ENCODE results near the gene AIMP1. TPM values are rescaled to one million over a fixed set of nuclear protein-coding genes. Genes with fewer than 3 reads are reported as not detected.
A peak's percentile ranks its signal among the peaks of the same experiment; 100 is the strongest.

Gene AIMP1
- total RNA-seq, 3 donors from 2014 or later (not counting 1 experiment from before 2014, with no cell fraction given): 37.7 to 46.8 (median 40.3) TPM

DNA sequence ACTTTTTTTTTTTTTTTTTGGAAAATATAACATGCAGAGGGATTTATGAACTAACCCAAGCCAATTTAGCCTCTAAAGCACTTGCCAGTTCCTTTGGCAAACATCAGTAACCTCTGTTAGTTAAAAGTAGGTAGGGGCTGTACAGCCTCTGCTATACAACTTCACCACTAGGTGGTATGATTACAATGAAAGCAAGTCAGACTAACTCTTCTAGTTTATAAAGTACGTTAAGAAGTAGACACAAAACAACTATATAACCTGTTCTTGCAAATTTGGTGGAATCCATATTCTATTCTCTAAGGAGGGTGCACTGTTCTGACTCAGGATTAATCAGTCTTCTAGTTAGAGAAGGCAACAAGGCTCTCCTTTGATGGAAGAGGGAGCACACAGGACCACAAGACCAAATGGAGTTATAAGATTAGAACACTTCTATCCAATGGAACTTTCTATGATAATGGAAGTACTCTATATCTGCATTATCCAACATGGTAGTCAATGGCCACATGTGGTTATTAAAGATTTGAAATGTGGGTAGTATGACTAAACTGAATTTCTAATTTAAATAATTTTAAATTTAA lies 12.8 kb downstream of the AIMP1 start:
- peak overlapping the region in 1 of 2 donors; percentile 8 for H3K27ac Mint-ChIP-seq

DNA sequence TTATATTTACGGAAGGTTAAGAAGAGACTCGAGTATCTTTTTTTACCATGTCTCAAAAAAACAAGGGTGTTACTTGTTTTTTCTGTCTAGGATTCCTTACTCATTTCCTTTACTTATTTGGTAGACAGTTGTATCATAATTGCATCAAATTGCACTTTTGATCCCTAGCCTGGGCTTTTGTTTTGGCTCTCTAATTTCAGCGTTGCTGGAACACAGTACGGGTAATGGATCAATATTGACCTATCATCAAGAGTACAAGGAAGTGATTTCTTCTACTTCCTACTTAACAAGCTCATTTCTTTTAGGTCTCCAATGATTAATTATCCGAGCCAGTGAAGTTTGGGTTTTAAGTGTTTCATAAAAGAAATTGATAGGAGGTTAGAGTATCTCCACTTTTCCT lies 16.8 kb downstream of the AIMP1 start:
- H3K4me1 Mint-ChIP-seq: no peaks in the 10 kb centered on the region
- Histone ChIP-seq H3K27ac (ENCODE audit: low read length) (no peak overlapping the region), H3K36me3 (ENCODE audit: control insufficient read depth, insufficient read depth, low read length) (peaks cover 79% of the 10 kb centered on the region), H3K4me3 (ENCODE audit: low read length) (no peak overlapping the region), H3K9me3 (ENCODE audit: control insufficient read depth, insufficient read depth, low read length) (no peaks in the 10 kb centered on the region), H3K27me3 (ENCODE audit: control insufficient read depth, insufficient read depth, low read length) (no peaks in the 10 kb centered on the region), H3K4me1 (ENCODE audit: control insufficient read depth, insufficient read depth, low read length) (no peaks in the 10 kb centered on the region)
- TF ChIP-seq, protein P1, sequence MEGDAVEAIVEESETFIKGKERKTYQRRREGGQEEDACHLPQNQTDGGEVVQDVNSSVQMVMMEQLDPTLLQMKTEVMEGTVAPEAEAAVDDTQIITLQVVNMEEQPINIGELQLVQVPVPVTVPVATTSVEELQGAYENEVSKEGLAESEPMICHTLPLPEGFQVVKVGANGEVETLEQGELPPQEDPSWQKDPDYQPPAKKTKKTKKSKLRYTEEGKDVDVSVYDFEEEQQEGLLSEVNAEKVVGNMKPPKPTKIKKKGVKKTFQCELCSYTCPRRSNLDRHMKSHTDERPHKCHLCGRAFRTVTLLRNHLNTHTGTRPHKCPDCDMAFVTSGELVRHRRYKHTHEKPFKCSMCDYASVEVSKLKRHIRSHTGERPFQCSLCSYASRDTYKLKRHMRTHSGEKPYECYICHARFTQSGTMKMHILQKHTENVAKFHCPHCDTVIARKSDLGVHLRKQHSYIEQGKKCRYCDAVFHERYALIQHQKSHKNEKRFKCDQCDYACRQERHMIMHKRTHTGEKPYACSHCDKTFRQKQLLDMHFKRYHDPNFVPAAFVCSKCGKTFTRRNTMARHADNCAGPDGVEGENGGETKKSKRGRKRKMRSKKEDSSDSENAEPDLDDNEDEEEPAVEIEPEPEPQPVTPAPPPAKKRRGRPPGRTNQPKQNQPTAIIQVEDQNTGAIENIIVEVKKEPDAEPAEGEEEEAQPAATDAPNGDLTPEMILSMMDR (IDR thresholded peaks at IDR 0.05): no peak
- ATAC-seq: no peak
- DNase-seq: no peak
- WGBS (ENCODE audit: insufficient coverage): 100% methylated on average over 2 of the region's 5 CpGs
- peaks cover 17% of the 10 kb centered on the region for H3K36me3 Mint-ChIP-seq
- peaks cover 0 to 7% of the 10 kb centered on the region in 2 donors for H3K9me3 Mint-ChIP-seq
- no peaks in the 10 kb centered on the region for H3K27me3 Mint-ChIP-seq (ENCODE audit: low read depth in 2 of 2)
- intact Hi-C loops (cut with micrococcal nuclease): no loop called here
- no peak overlapping the region for H3K4me3 Mint-ChIP-seq
- no peak overlapping the region for H3K27ac Mint-ChIP-seq

More for the DNA sequence above, 12.8 kb downstream of the AIMP1 start:
- H3K4me3 Mint-ChIP-seq: no peak overlapping the region
- H3K4me1 Mint-ChIP-seq: no peaks in the 10 kb centered on the region
- Histone ChIP-seq H3K4me3 (ENCODE audit: low read length) (no peak overlapping the region), H3K4me1 (ENCODE audit: control insufficient read depth, insufficient read depth, low read length) (no peaks in the 10 kb centered on the region), H3K9me3 (ENCODE audit: control insufficient read depth, insufficient read depth, low read length) (no peaks in the 10 kb centered on the region), H3K27me3 (ENCODE audit: control insufficient read depth, insufficient read depth, low read length) (no peaks in the 10 kb centered on the region), H3K36me3 (ENCODE audit: control insufficient read depth, insufficient read depth, low read length) (peaks cover 71% of the 10 kb centered on the region), H3K27ac (ENCODE audit: low read length) (no peak overlapping the region)
- H3K36me3 Mint-ChIP-seq: peaks cover 5% of the 10 kb centered on the region
- WGBS (ENCODE audit: insufficient coverage): no CpG with 5 or more reads among the region's 1 CpG
- DNase-seq: peak in 1 of 2 donors; percentile 39
- H3K9me3 Mint-ChIP-seq: no peaks in the 10 kb centered on the region
- intact Hi-C loops (cut with micrococcal nuclease): no loop called here
- H3K27me3 Mint-ChIP-seq (ENCODE audit: low read depth in 2 of 2): no peaks in the 10 kb centered on the region
- ATAC-seq: peak; percentile 66 to 84 (median 76)
- TF ChIP-seq, protein P1 (IDR thresholded peaks at IDR 0.05): peak; percentile 56

DNA sequence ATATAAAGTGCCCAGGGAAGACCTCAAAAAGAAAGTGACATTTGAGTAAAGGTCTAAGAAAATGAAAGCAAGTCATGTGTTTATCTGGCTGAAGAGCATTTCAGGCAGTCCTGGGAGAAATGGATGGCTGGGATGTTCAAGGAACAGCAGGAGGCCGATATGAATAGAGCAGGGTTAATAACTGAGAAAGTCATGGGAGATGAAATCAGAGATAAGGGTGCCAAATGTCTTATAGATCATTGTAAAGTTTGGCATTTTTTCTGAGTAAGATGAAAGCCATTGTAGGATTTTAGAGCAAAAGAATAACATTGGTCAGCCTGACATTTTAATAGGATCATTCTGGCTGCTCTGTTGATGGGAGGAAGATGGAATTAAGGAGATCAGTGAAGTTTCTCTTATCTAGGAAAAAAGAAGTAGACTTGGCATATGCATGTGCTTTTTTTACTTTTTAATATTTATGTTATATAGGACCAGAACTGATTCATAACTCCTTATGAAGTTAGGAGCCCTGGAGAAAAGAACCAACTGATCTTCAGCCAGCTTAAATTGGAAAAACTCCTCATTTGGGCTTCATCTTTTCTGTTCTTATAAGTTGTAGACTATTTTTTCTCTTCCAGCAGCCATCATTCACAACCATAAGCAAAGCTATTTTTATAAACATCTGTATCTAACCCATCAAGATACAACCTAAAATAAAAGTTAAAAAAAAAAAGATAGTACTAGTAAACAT lies 18.6 kb downstream of the AIMP1 start:
- Histone ChIP-seq H3K36me3 (ENCODE audit: control insufficient read depth, insufficient read depth, low read length) (peaks cover 75% of the 10 kb centered on the region), H3K9me3 (ENCODE audit: control insufficient read depth, insufficient read depth, low read length) (no peaks in the 10 kb centered on the region), H3K27ac (ENCODE audit: low read length) (no peak overlapping the region), H3K4me3 (ENCODE audit: low read length) (no peak overlapping the region), H3K4me1 (ENCODE audit: control insufficient read depth, insufficient read depth, low read length) (no peaks in the 10 kb centered on the region), H3K27me3 (ENCODE audit: control insufficient read depth, insufficient read depth, low read length) (no peaks in the 10 kb centered on the region)
- no peak overlapping the region for H3K4me3 Mint-ChIP-seq
- H3K36me3 Mint-ChIP-seq: peaks cover 25% of the 10 kb centered on the region
- H3K27me3 Mint-ChIP-seq (ENCODE audit: low read depth in 2 of 2): no peaks in the 10 kb centered on the region
- H3K9me3 Mint-ChIP-seq: peaks cover 0 to 7% of the 10 kb centered on the region in 2 donors
- TF ChIP-seq, protein P1 (IDR thresholded peaks at IDR 0.05): no peak
- ATAC-seq (no peak), DNase-seq (no peak)
- peak overlapping the region in 1 of 2 donors; percentile 23 for H3K27ac Mint-ChIP-seq
- 95% methylated on average over 1 of the region's 1 CpG for WGBS (ENCODE audit: insufficient coverage)
- intact Hi-C loops (cut with micrococcal nuclease): no loop called here
- H3K4me1 Mint-ChIP-seq: peaks cover 8 to 9% of the 10 kb centered on the region in 2 donors

All from natural killer cell (primary cell).